Neural cell (in vitro differentiated cells): ENCODE data around the gene RASGRP3.

Experiments
- EP300 ChIP-seq: fragments of 450-650 bp; conservative IDR thresholded peaks from 2 replicates; pipeline ENCODE4 v1.6.1; 2014; ENCODE audit warnings: antibody characterized with exemption, mild to moderate bottlenecking, moderate library complexity; ENCODE audit not compliant: poor library complexity, severe bottlenecking
- EZH2 ChIP-seq: fragments of 200-600, 300-800 bp; shearing (Covaris generic), sonication (generic); IDR thresholded peaks from 2 replicates; pipeline ENCODE4 v1.6.1; 2014; ENCODE audit warnings: antibody characterized with exemption, low read length, borderline replicate concordance, mild to moderate bottlenecking; ENCODE audit not compliant: insufficient read depth, poor library complexity, severe bottlenecking
- MXI1 ChIP-seq: fragments of 450-650 bp; conservative IDR thresholded peaks from 2 replicates; pipeline ENCODE4 v1.6.1; 2014; ENCODE audit warnings: antibody characterized with exemption, mild to moderate bottlenecking; ENCODE audit not compliant: poor library complexity, severe bottlenecking
- POLR2AphosphoS5 ChIP-seq: IDR thresholded peaks from 2 replicates; pipeline ENCODE4 v1.6.1; 2012
- RAD21 ChIP-seq: fragments of 450-650 bp; conservative IDR thresholded peaks from 2 replicates; pipeline ENCODE4 v1.6.1; 2014; ENCODE audit warnings: antibody characterized with exemption, mild to moderate bottlenecking, moderate library complexity
- SMC3 ChIP-seq: fragments of 450-650 bp; conservative IDR thresholded peaks from 2 replicates; pipeline ENCODE4 v1.6.1; 2014; ENCODE audit warnings: antibody characterized with exemption, mild to moderate bottlenecking, moderate library complexity; ENCODE audit not compliant: poor library complexity
- TAF1 ChIP-seq: IDR thresholded peaks from 2 replicates; pipeline ENCODE4 v1.6.1; 2012; ENCODE audit warnings: low read depth
- TF ChIP-seq, protein P1 (sequence below): fragments of 450-650 bp; IDR thresholded peaks from 2 replicates; pipeline ENCODE4 v1.5.1; 2014; ENCODE audit warnings: antibody characterized with exemption, mild to moderate bottlenecking, moderate library complexity; ENCODE audit not compliant: poor library complexity, severe bottlenecking
- TF ChIP-seq, protein P2 (sequence below): IDR thresholded peaks from 2 replicates; pipeline ENCODE4 v1.6.1; 2012; ENCODE audit warnings: borderline replicate concordance

DNA sequence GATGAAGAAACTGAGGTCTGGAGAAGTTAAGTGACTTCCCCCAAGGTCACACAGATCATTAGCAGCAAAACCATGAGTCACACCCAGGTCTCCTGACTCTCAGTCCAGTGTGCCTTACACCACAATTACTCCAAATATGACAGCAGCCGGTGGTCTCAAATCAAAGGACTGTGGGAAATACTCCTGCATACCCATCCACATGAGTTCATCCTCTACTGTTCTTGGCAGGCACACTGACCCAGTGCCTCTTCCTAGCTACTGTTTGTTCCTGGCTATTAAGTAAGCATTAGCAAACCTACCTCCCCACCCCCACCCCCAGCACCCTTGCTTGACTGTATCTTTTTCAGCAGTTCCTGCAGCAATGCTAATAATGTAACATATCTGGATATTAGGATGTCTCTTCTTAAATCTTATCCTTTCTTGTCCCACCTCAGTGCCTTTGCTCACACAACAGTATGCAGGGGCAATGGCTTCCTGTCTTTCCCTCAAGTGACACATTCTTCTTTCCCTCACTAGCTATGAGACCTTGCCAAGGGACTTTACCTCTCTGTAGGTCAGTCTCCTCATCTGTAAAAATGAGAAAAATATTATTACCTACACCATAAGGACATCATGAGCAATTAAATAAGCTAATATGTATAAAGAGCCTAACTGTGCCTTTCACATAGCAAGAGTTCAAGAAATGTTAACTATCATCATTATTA is 76.5 kb downstream of the RASGRP3 start:
- TF ChIP-seq, protein P1, sequence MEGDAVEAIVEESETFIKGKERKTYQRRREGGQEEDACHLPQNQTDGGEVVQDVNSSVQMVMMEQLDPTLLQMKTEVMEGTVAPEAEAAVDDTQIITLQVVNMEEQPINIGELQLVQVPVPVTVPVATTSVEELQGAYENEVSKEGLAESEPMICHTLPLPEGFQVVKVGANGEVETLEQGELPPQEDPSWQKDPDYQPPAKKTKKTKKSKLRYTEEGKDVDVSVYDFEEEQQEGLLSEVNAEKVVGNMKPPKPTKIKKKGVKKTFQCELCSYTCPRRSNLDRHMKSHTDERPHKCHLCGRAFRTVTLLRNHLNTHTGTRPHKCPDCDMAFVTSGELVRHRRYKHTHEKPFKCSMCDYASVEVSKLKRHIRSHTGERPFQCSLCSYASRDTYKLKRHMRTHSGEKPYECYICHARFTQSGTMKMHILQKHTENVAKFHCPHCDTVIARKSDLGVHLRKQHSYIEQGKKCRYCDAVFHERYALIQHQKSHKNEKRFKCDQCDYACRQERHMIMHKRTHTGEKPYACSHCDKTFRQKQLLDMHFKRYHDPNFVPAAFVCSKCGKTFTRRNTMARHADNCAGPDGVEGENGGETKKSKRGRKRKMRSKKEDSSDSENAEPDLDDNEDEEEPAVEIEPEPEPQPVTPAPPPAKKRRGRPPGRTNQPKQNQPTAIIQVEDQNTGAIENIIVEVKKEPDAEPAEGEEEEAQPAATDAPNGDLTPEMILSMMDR = no peak
- no peak for TF ChIP-seq EZH2
- TF ChIP-seq, protein P2, sequence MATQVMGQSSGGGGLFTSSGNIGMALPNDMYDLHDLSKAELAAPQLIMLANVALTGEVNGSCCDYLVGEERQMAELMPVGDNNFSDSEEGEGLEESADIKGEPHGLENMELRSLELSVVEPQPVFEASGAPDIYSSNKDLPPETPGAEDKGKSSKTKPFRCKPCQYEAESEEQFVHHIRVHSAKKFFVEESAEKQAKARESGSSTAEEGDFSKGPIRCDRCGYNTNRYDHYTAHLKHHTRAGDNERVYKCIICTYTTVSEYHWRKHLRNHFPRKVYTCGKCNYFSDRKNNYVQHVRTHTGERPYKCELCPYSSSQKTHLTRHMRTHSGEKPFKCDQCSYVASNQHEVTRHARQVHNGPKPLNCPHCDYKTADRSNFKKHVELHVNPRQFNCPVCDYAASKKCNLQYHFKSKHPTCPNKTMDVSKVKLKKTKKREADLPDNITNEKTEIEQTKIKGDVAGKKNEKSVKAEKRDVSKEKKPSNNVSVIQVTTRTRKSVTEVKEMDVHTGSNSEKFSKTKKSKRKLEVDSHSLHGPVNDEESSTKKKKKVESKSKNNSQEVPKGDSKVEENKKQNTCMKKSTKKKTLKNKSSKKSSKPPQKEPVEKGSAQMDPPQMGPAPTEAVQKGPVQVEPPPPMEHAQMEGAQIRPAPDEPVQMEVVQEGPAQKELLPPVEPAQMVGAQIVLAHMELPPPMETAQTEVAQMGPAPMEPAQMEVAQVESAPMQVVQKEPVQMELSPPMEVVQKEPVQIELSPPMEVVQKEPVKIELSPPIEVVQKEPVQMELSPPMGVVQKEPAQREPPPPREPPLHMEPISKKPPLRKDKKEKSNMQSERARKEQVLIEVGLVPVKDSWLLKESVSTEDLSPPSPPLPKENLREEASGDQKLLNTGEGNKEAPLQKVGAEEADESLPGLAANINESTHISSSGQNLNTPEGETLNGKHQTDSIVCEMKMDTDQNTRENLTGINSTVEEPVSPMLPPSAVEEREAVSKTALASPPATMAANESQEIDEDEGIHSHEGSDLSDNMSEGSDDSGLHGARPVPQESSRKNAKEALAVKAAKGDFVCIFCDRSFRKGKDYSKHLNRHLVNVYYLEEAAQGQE = no peak
- no peak for TF ChIP-seq POLR2AphosphoS5
- TF ChIP-seq RAD21 = no peak
- TF ChIP-seq EP300 = no peak
- TF ChIP-seq SMC3 = no peak
- no peak for TF ChIP-seq MXI1
- no peak for TF ChIP-seq TAF1
